OCI-LY7 (cell line): ENCODE results near the gene DHX15.

Source experiments
- CTCF ChIP-seq: fragments of 200-600 bp; sonication (generic); conservative IDR thresholded peaks from 2 replicates; pipeline ENCODE4 v1.5.1; 2014; ENCODE audit warnings: mild to moderate bottlenecking, antibody characterized with exemption, low read length, moderate library complexity, mixed read lengths
- EZH2phosphoT487 ChIP-seq: fragments of 200-600 bp; sonication (generic); IDR thresholded peaks from 2 replicates; pipeline ENCODE4 v1.6.1; 2018; ENCODE audit warnings: low read depth, borderline replicate concordance, mild to moderate bottlenecking, mixed run types, antibody characterized with exemption, low read length, moderate library complexity, mixed read lengths

- TF ChIP-seq CTCF (peak; percentile 83), EZH2phosphoT487 (no peak)
These were observed 32.7 kb downstream of the DHX15 start for GRCh38 chr4:24551492-24552289.
